Trophoblast cell (in vitro differentiated cells and primary cell): ENCODE measurements around the gene PC.

Experiments
- DNase-seq, 2 donors: peaks; one replicate each; pipeline ENCODE4 v3.0.0-alpha.2; 2016
- H2AFZ ChIP-seq: 2 replicates; pipeline ENCODE4 v1.6.1; 2013; ENCODE audit warnings: low read length, moderate library complexity, mild to moderate bottlenecking; ENCODE audit not compliant: insufficient read depth, poor library complexity
- H2AK5ac ChIP-seq: 2 replicates; pipeline ENCODE4 v1.6.1; 2013; ENCODE audit warnings: mild to moderate bottlenecking, low read length
- H2BK120ac ChIP-seq: 2 replicates; pipeline ENCODE4 v1.6.1; 2013; ENCODE audit warnings: low read length, mild to moderate bottlenecking, moderate library complexity; ENCODE audit not compliant: insufficient read depth, poor library complexity
- H2BK12ac ChIP-seq: 2 replicates; pipeline ENCODE4 v1.6.1; 2013; ENCODE audit warnings: mild to moderate bottlenecking, low read length, moderate library complexity
- H2BK5ac ChIP-seq: 2 replicates; pipeline ENCODE4 v1.6.1; 2013; ENCODE audit warnings: low read length, low read depth, moderate library complexity, mild to moderate bottlenecking; ENCODE audit not compliant: poor library complexity
- H3K14ac ChIP-seq: 2 replicates; pipeline ENCODE4 v1.6.1; 2013; ENCODE audit warnings: mild to moderate bottlenecking, low read length
- H3K18ac ChIP-seq: 2 replicates; pipeline ENCODE4 v1.6.1; 2013; ENCODE audit warnings: mild to moderate bottlenecking, low read length
- H3K23ac ChIP-seq: 2 replicates; pipeline ENCODE4 v1.6.1; 2013; ENCODE audit warnings: low read length
- H3K27ac ChIP-seq: 2 replicates; pipeline ENCODE4 v1.5.1; 2013; ENCODE audit warnings: low read depth, mild to moderate bottlenecking, inconsistent platforms, low read length, moderate library complexity
- H3K27me3 ChIP-seq: 2 replicates; pipeline ENCODE4 v1.6.1; 2013; ENCODE audit warnings: inconsistent platforms, mild to moderate bottlenecking, low read length, moderate library complexity; ENCODE audit not compliant: insufficient read depth
- H3K36me3 ChIP-seq, 2 experiments: 1 replicate in 1 of 2; 2 replicates in 1 of 2; pipeline ENCODE4 v1.6.1; 2013; ENCODE audit warnings: low read length in 2 of 2, mild to moderate bottlenecking in 2 of 2, moderate library complexity in 1 of 2; ENCODE audit not compliant: insufficient read depth in 2 of 2, control insufficient read depth in 1 of 2
- H3K4ac ChIP-seq: 2 replicates; pipeline ENCODE4 v1.6.1; 2013; ENCODE audit warnings: low read depth, mild to moderate bottlenecking, low read length, moderate library complexity
- H3K4me1 ChIP-seq, 2 experiments: 1 replicate in 1 of 2; 2 replicates in 1 of 2; pipeline ENCODE4 v1.6.1; 2013; ENCODE audit warnings: low read length in 2 of 2, mild to moderate bottlenecking in 2 of 2, moderate library complexity in 1 of 2; ENCODE audit not compliant: insufficient read depth in 2 of 2, control insufficient read depth in 1 of 2
- H3K4me2 ChIP-seq: 2 replicates; pipeline ENCODE4 v1.6.1; 2013; ENCODE audit warnings: inconsistent platforms, mild to moderate bottlenecking, low read length, moderate library complexity
- H3K4me3 ChIP-seq: 2 replicates; pipeline ENCODE4 v1.5.1; 2013; ENCODE audit warnings: mild to moderate bottlenecking, low read depth, low read length, inconsistent platforms
- H3K79me1 ChIP-seq: one replicate; pipeline ENCODE4 v1.6.1; 2013; ENCODE audit warnings: low read length
- H3K79me2 ChIP-seq: 2 replicates; pipeline ENCODE4 v1.6.1; 2013; ENCODE audit warnings: low read length, mild to moderate bottlenecking; ENCODE audit not compliant: control insufficient read depth, insufficient read depth, poor library complexity
- H3K9ac ChIP-seq: 2 replicates; pipeline ENCODE4 v1.6.1; 2013; ENCODE audit warnings: mild to moderate bottlenecking, low read length
- H3K9me3 ChIP-seq: 2 replicates; pipeline ENCODE4 v1.6.1; 2013; ENCODE audit warnings: low read depth, mild to moderate bottlenecking, control low read depth, inconsistent platforms, low read length; ENCODE audit not compliant: insufficient read depth
- H4K12ac ChIP-seq: 2 replicates; pipeline ENCODE4 v1.6.1; 2013; ENCODE audit warnings: low read depth, mild to moderate bottlenecking, low read length, moderate library complexity
- H4K8ac ChIP-seq: 2 replicates; pipeline ENCODE4 v1.6.1; 2013; ENCODE audit warnings: low read depth, mild to moderate bottlenecking, low read length, moderate library complexity
- H4K91ac ChIP-seq: one replicate; pipeline ENCODE4 v1.6.1; 2013; ENCODE audit warnings: low read depth, mild to moderate bottlenecking, low read length, moderate library complexity
- WGBS: extraction: QIAGEN DNeasy Blood & Tissue Kit; methylation state at CpG from one replicate; pipeline ENCODE4 v1.1.7; 2013; ENCODE audit warnings: missing lambda C conversion rate; ENCODE audit not compliant: insufficient read length, insufficient coverage; ENCODE audit errors: extremely low coverage; 5-methylcytosine and 5-hydroxymethylcytosine counted together

Gene PC

DNA sequence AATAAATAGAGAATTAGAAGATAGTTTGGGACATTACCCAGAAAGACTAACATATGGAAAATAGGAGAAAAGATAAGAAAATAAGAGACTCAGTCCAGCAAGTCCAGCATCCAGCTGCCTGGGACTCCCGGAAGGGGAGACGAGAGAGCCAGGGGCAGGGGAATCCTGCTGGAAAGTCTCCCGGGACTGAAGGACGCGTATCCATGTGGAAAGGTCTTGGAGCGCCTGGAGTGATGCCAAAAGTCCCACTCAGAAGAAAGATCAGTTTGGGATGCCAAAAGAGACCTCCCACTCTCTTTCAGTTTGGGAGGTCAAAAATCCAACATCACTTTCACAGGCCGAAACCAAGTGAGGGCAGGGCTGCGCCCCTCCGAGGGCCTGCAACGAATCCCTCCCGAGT is 70.7 kb downstream of the PC start:
- no peaks in the 10 kb centered on the region for H3K9me3 ChIP-seq
- DNase-seq = no peak
- H2AFZ ChIP-seq = no peak overlapping the region
- no peak overlapping the region for H2BK120ac ChIP-seq
- H3K4me2 ChIP-seq = no peak overlapping the region
- H3K79me1 ChIP-seq = no peaks in the 10 kb centered on the region
- WGBS = no CpG with 5 or more reads among the region's 11 CpGs
- no peak overlapping the region for H3K27ac ChIP-seq
- H3K23ac ChIP-seq = no peak overlapping the region
- H3K4ac ChIP-seq = no peak overlapping the region
- H2BK12ac ChIP-seq = no peak overlapping the region
- H3K4me1 ChIP-seq = peaks cover 0 to 4% of the 10 kb centered on the region in 2 experiments
- no peaks in the 10 kb centered on the region for H3K36me3 ChIP-seq
- no peaks in the 10 kb centered on the region for H3K79me2 ChIP-seq
- no peak overlapping the region for H3K18ac ChIP-seq
- no peak overlapping the region for H4K8ac ChIP-seq
- no peak overlapping the region for H2BK5ac ChIP-seq
- no peaks in the 10 kb centered on the region for H3K27me3 ChIP-seq
- no peak overlapping the region for H4K91ac ChIP-seq
- no peak overlapping the region for H3K4me3 ChIP-seq
- no peak overlapping the region for H3K9ac ChIP-seq
- no peak overlapping the region for H2AK5ac ChIP-seq
- H4K12ac ChIP-seq = no peak overlapping the region
- no peak overlapping the region for H3K14ac ChIP-seq

DNA sequence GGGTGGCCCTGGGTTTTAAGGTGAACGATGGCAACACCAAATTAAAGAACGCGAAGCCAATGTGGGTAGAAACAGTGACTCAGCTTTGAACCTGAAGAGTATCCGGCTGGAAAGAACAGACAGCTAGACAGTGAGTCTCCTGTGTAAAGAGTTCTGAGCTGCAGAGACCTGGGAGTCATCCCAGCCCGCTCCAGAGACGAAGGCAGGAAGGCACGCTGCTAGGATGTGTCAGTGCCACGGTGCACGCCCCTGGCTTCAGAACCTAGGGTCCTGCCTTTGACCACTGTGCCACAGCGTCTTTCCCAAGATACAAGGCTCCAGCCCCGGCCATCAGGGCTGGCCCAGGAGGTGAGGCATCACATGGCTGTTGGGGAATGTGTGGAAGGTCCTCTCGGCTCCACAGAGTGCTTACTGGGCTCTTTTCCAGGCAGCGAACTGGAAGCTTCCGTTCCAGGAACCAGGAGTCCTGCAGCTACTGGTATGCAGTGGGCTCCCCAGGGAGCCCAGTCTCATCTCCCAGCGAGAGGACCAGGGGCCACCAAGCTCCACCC is 71.4 kb downstream of the PC start:
- Histone ChIP-seq H4K8ac (no peak overlapping the region), H4K12ac (no peak overlapping the region), H2BK5ac (no peak overlapping the region), H3K27me3 (no peaks in the 10 kb centered on the region), H3K27ac (no peak overlapping the region), H2AFZ (no peak overlapping the region), H3K4ac (no peak overlapping the region), H3K4me2 (no peak overlapping the region), H3K18ac (no peak overlapping the region), H2AK5ac (no peak overlapping the region), H3K14ac (no peak overlapping the region), H4K91ac (no peak overlapping the region), H2BK12ac (no peak overlapping the region), H3K4me1 (no peaks in the 10 kb centered on the region), H3K9ac (no peak overlapping the region), H3K79me1 (no peaks in the 10 kb centered on the region), H3K23ac (no peak overlapping the region), H3K4me3 (no peak overlapping the region), H2BK120ac (no peak overlapping the region), H3K9me3 (peaks cover 2% of the 10 kb centered on the region), H3K36me3 (no peaks in the 10 kb centered on the region), H3K79me2 (no peaks in the 10 kb centered on the region)
- WGBS = no CpG with 5 or more reads among the region's 15 CpGs
- no peak for DNase-seq

DNA sequence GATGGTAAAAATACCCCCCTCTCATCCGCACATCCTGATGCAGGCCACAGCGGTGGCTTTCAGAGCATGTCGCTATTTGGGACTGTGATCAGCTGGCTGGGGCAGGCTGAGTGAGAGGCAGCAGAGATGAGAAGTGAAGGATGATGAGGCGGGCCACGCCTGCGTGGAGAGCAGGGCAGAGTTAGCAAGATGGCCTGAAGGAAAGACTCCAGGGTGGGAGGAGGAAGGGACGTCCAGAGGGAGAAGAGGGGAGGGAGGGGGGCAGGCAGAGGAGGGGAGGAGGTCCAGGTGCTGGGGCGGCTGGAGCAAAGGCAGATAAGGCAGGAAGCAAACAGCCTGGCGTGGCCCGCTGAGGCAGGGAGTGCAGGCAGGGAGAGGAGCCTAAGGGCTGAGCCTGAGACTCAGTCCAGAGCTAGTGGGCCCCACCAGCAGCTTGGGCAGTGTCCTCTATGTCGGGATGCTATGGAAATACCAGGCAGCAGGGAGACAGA is 72.2 kb downstream of the PC start:
- Histone ChIP-seq H3K4ac (no peak overlapping the region), H3K18ac (no peak overlapping the region)

DNA sequence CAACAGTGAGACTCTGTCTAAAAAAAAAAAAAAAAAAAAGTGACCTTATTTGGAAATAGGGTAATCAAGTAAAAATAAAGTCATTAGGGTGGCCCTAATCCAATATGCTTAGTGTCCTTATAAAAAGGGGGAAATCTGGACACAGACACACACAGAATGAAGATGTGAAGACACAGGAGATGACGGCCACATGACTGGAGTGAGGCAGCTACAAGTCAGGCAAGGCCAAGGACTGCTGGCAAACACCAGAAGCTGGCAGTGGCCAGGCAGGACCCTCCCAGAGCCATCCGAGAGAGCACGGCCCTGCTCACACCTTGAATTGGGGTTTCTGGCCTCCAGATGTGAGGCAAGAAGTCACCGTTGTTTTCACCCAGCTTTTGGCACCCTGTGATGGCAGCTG is 72.7 kb downstream of the PC start:
- Histone ChIP-seq H3K79me1 (no peaks in the 10 kb centered on the region), H3K14ac (no peak overlapping the region), H2BK12ac (no peak overlapping the region), H3K9me3 (peaks cover 2% of the 10 kb centered on the region), H4K8ac (no peak overlapping the region), H3K27me3 (no peaks in the 10 kb centered on the region), H2AFZ (no peak overlapping the region), H3K79me2 (no peaks in the 10 kb centered on the region), H4K12ac (no peak overlapping the region), H3K4me1 (no peaks in the 10 kb centered on the region), H2BK5ac (no peak overlapping the region), H3K4ac (no peak overlapping the region), H3K4me3 (no peak overlapping the region), H3K27ac (no peak overlapping the region), H2AK5ac (no peak overlapping the region), H3K36me3 (no peaks in the 10 kb centered on the region), H3K9ac (no peak overlapping the region), H3K18ac (no peak overlapping the region), H3K23ac (no peak overlapping the region), H4K91ac (no peak overlapping the region), H2BK120ac (no peak overlapping the region), H3K4me2 (no peak overlapping the region)
- WGBS = no CpG with 5 or more reads among the region's 4 CpGs
- no peak for DNase-seq

More for the DNA sequence above, 72.2 kb downstream of the PC start:
- H4K8ac ChIP-seq = no peak overlapping the region
- no peaks in the 10 kb centered on the region for H3K36me3 ChIP-seq
- no peaks in the 10 kb centered on the region for H3K4me1 ChIP-seq
- H2BK5ac ChIP-seq = no peak overlapping the region
- no peak overlapping the region for H2AK5ac ChIP-seq
- H3K14ac ChIP-seq = no peak overlapping the region
- H3K27ac ChIP-seq = no peak overlapping the region
- H3K79me1 ChIP-seq = no peaks in the 10 kb centered on the region
- no peak overlapping the region for H4K12ac ChIP-seq
- no peak overlapping the region for H2BK12ac ChIP-seq
- no peak overlapping the region for H3K9ac ChIP-seq
- no peak for DNase-seq
- no peaks in the 10 kb centered on the region for H3K27me3 ChIP-seq
- H2BK120ac ChIP-seq = no peak overlapping the region
- peaks cover 2% of the 10 kb centered on the region for H3K9me3 ChIP-seq
- no CpG with 5 or more reads among the region's 11 CpGs for WGBS
- no peak overlapping the region for H3K23ac ChIP-seq
- H4K91ac ChIP-seq = no peak overlapping the region
- H3K4me2 ChIP-seq = no peak overlapping the region
- H2AFZ ChIP-seq = no peak overlapping the region
- H3K4me3 ChIP-seq = no peak overlapping the region
- no peaks in the 10 kb centered on the region for H3K79me2 ChIP-seq
